HEK293 (cell line): ENCODE measurements around the gene ECI1.

Experiments used
- CTCF ChIA-PET: fragments of 350-600 bp; formaldehyde crosslinking; extraction: SDS; loops from one replicate; lab custom pipeline; 2021; ENCODE audit warnings: antibody characterized with exemption; lab: Yijun Ruan, JAX
- POLR2A ChIA-PET: fragments of 300-600 bp; formaldehyde crosslinking; extraction: SDS; loops from one replicate; lab custom pipeline; 2020; ENCODE audit warnings: antibody characterized with exemption, inconsistent platforms; lab: Yijun Ruan, JAX
- H3K27ac ChIP-seq: fragments of 200-500 bp; sonication (Bioruptor generic); 2 replicates; pipeline ENCODE4 v1.5.1; 2014; ENCODE audit warnings: low read depth, low read length, control low read depth, inconsistent platforms; ENCODE audit errors: extremely low read depth
- H3K36me3 ChIP-seq, 2 experiments: fragments of 200-500 bp in 1 of 2; sonication (Bioruptor generic) in 1 of 2; 1 replicate in 1 of 2; 2 replicates in 1 of 2; pipeline ENCODE4 v1.5.1; 2014 to 2017; ENCODE audit warnings: inconsistent platforms in 2 of 2, low read length in 2 of 2; ENCODE audit not compliant: control insufficient read depth in 2 of 2, insufficient read depth in 1 of 2
- H3K4me1 ChIP-seq: fragments of 200-500 bp; sonication (Bioruptor generic); 2 replicates; pipeline ENCODE4 v1.5.1; 2014; ENCODE audit warnings: mild to moderate bottlenecking, low read length, inconsistent platforms; ENCODE audit not compliant: control insufficient read depth, insufficient read depth
- H3K4me3 ChIP-seq: 2 replicates; pipeline ENCODE4 v1.5.1; 2011; ENCODE audit warnings: low read depth, mild to moderate bottlenecking, control low read depth, low read length, moderate library complexity
- H3K9me3 ChIP-seq: fragments of 200-500 bp; sonication (Bioruptor generic); 2 replicates; pipeline ENCODE4 v1.5.1; 2014; ENCODE audit warnings: low read depth, low read length, inconsistent platforms; ENCODE audit not compliant: control insufficient read depth, insufficient read depth
- AEBP2 ChIP-seq: fragments of 450-650 bp; formaldehyde crosslinking; IDR thresholded peaks from 2 replicates; pipeline ENCODE4 v1.5.1; 2016; ENCODE audit warnings: missing biosample characterization, missing genetic modification characterization, borderline replicate concordance
- GLI4 ChIP-seq: fragments of 450-650 bp; formaldehyde crosslinking; IDR thresholded peaks from 2 replicates; pipeline ENCODE4 v1.5.1; 2016; ENCODE audit warnings: missing biosample characterization, missing genetic modification characterization
- GLIS2 ChIP-seq: fragments of 450-650 bp; formaldehyde crosslinking; IDR thresholded peaks from 2 replicates; pipeline ENCODE4 v1.5.1; 2016; ENCODE audit warnings: missing biosample characterization, missing genetic modification characterization
- HOXD13 ChIP-seq: sonication (generic); formaldehyde crosslinking; IDR thresholded peaks from 2 replicates; pipeline ENCODE4 v1.8.0; 2022; ENCODE audit warnings: missing genetic modification reagents, borderline replicate concordance
- KLF10 ChIP-seq: fragments of 450-650 bp; IDR thresholded peaks from 2 replicates; pipeline ENCODE4 v1.5.1; 2018; ENCODE audit warnings: missing biosample characterization, mild to moderate bottlenecking, missing genetic modification characterization
- PATZ1 ChIP-seq: fragments of 450-650 bp; formaldehyde crosslinking; IDR thresholded peaks from 2 replicates; pipeline ENCODE4 v1.5.1; 2016; ENCODE audit warnings: missing biosample characterization, missing genetic modification characterization
- PRDM4 ChIP-seq: fragments of 450-650 bp; formaldehyde crosslinking; IDR thresholded peaks from 2 replicates; pipeline ENCODE4 v1.5.1; 2017; ENCODE audit warnings: missing biosample characterization, missing genetic modification characterization
- TRIM28 ChIP-seq: IDR thresholded peaks from 2 replicates; pipeline ENCODE4 v1.6.1; 2011; ENCODE audit warnings: low read length, control low read depth, borderline replicate concordance
- ZBTB49 ChIP-seq: fragments of 450-650 bp; formaldehyde crosslinking; IDR thresholded peaks from 2 replicates; pipeline ENCODE4 v1.5.1; 2016; ENCODE audit warnings: missing biosample characterization, missing genetic modification characterization, low read depth
- ZFP37 ChIP-seq: fragments of 450-650 bp; formaldehyde crosslinking; IDR thresholded peaks from 2 replicates; pipeline ENCODE4 v1.5.1; 2016; ENCODE audit warnings: missing biosample characterization, missing genetic modification characterization
- ZNF202 ChIP-seq: fragments of 450-650 bp; formaldehyde crosslinking; IDR thresholded peaks from 2 replicates; pipeline ENCODE4 v1.5.1; 2016; ENCODE audit warnings: missing biosample characterization, missing genetic modification characterization, borderline replicate concordance
- ZNF239 ChIP-seq: fragments of 450-650 bp; formaldehyde crosslinking; IDR thresholded peaks from 2 replicates; pipeline ENCODE4 v1.5.1; 2016; ENCODE audit warnings: missing biosample characterization, missing genetic modification characterization
- ZNF274 ChIP-seq, 2 experiments: fragments of 200-500 bp in 1 of 2; fragments of 450-650 bp in 1 of 2; sonication (Bioruptor generic) in 1 of 2; formaldehyde crosslinking in 1 of 2; IDR thresholded peaks; 2 replicates each; pipeline versions ENCODE4 v1.5.1 to v1.6.1; 2014 to 2016; ENCODE audit warnings: borderline replicate concordance in 1 of 2, inconsistent platforms in 1 of 2, low read length in 1 of 2, missing biosample characterization in 1 of 2, missing genetic modification characterization in 1 of 2
- ZNF571 ChIP-seq: fragments of 450-650 bp; formaldehyde crosslinking; IDR thresholded peaks from 2 replicates; pipeline ENCODE4 v1.5.0; 2017; ENCODE audit warnings: missing biosample characterization, missing genetic modification characterization
- ZNF580 ChIP-seq: fragments of 450-650 bp; formaldehyde crosslinking; IDR thresholded peaks from 2 replicates; pipeline ENCODE4 v1.5.1; 2016; ENCODE audit warnings: missing biosample characterization, missing genetic modification characterization
- ZNF600 ChIP-seq: fragments of 450-650 bp; formaldehyde crosslinking; IDR thresholded peaks from 2 replicates; pipeline ENCODE4 v1.5.1; 2016; ENCODE audit warnings: missing biosample characterization, missing genetic modification characterization
- ZNF660 ChIP-seq: fragments of 450-650 bp; IDR thresholded peaks from 2 replicates; pipeline ENCODE4 v1.5.1; 2018; ENCODE audit warnings: missing biosample characterization, mild to moderate bottlenecking, missing genetic modification characterization
- ZNF664 ChIP-seq: fragments of 450-650 bp; formaldehyde crosslinking; IDR thresholded peaks from 2 replicates; pipeline ENCODE4 v1.5.1; 2016; ENCODE audit warnings: missing biosample characterization, missing genetic modification characterization
- ZNF677 ChIP-seq: fragments of 450-650 bp; IDR thresholded peaks from 2 replicates; pipeline ENCODE4 v1.5.0; 2018; ENCODE audit warnings: missing biosample characterization, mild to moderate bottlenecking, missing genetic modification characterization, moderate library complexity
- ZNF692 ChIP-seq: fragments of 450-650 bp; formaldehyde crosslinking; IDR thresholded peaks from 2 replicates; pipeline ENCODE4 v1.5.1; 2016; ENCODE audit warnings: missing biosample characterization, missing genetic modification characterization
- ZNF837 ChIP-seq: fragments of 450-650 bp; formaldehyde crosslinking; IDR thresholded peaks from 2 replicates; pipeline ENCODE4 v1.5.1; 2016; ENCODE audit warnings: missing biosample characterization, missing genetic modification characterization

Gene ECI1

GRCh38 chr16:2208308-2208707, 43.1 kb downstream of the ECI1 start:
- no peak overlapping the region for H3K4me3 ChIP-seq
- H3K27ac ChIP-seq = no peak overlapping the region
- no peaks in the 10 kb centered on the region for H3K4me1 ChIP-seq
- TF ChIP-seq ZBTB49 = no peak
- TF ChIP-seq HOXD13 (CRISPR knock-in tag) = no peak
- peak; percentile 60; the same call in 1 of the 2 replicates for TF ChIP-seq KLF10 (tag by site-specific recombination)
- no peak for TF ChIP-seq ZNF571 (tag by site-specific recombination)
- TF ChIP-seq PATZ1 = 0 out of 2 replicates have a peak, but pooled peaks have one; percentile 12
- peaks cover 0 to 52% of the 10 kb centered on the region in 2 experiments; a peak in 1 of 3 replicates for H3K36me3 ChIP-seq
- CTCF ChIA-PET = interaction anchor here (0.7 kb wide), 1 partner anchor 83 kb away, joined by 3 read pairs; no protein-coding TSS in a partner anchor
- no peaks in the 10 kb centered on the region for H3K9me3 ChIP-seq
- POLR2A ChIA-PET = interaction anchor here (0.8 to 1.5 kb wide), 4 partner anchors 14 to 53 kb away, joined by 4 to 7 read pairs (median 5); partner anchors contain the start of genes E4F1 and TRAF7

- H3K4me1 ChIP-seq = no peaks in the 10 kb centered on the region
- no peak overlapping the region for H3K27ac ChIP-seq
- ChIA-PET CTCF (no interaction called here), POLR2A (interaction anchor here (1.1 kb wide), 1 partner anchor 52 kb away, joined by 5 read pairs; the partner anchor contains the start of gene TRAF7)
- H3K9me3 ChIP-seq = no peaks in the 10 kb centered on the region
- no peak overlapping the region for H3K4me3 ChIP-seq
- peaks cover 0 to 47% of the 10 kb centered on the region in 2 experiments; a peak in 1 of 3 replicates for H3K36me3 ChIP-seq
- no peak for TF ChIP-seq ZNF692 (tag by site-specific recombination)
- no peak for TF ChIP-seq ZNF239 (tag by site-specific recombination)
- no peak for TF ChIP-seq ZNF837
- TF ChIP-seq ZNF600 = no peak
- no peak for TF ChIP-seq ZNF660 (tag by site-specific recombination)
- TF ChIP-seq GLI4 (tag by site-specific recombination) = no peak
- no peak for TF ChIP-seq ZNF202 (tag by site-specific recombination)
- no peak for TF ChIP-seq TRIM28
- TF ChIP-seq ZNF274 (IDR thresholded peaks at IDR 0.05; ENCODE audit: low read length) = no peak
- no peak for TF ChIP-seq ZNF274 (tag by site-specific recombination; IDR thresholded peaks at IDR 0.05; ENCODE audit: borderline replicate concordance)
- TF ChIP-seq ZNF677 = no peak
- no peak for TF ChIP-seq ZFP37 (tag by site-specific recombination)
- TF ChIP-seq ZNF664 = no peak
- TF ChIP-seq AEBP2 (tag by site-specific recombination) = no peak
- TF ChIP-seq GLIS2 (tag by site-specific recombination) = no peak
- no peak for TF ChIP-seq PRDM4 (tag by site-specific recombination)
- TF ChIP-seq ZNF580 (tag by site-specific recombination) = no peak
These were observed 43.5 kb downstream of the ECI1 start for GRCh38 chr16:2207872-2208271.
